HG03342 (cell line): ENCODE results near the gene AK8.

ENCODE experiments used
- ATAC-seq: cut with Tn5 transposase; IDR thresholded peaks from one replicate; pipeline ENCODE4 v1.9.1; 2021; ENCODE audit warnings: mild to moderate bottlenecking, moderate library complexity; ENCODE audit not compliant: unreplicated experiment

AK8 gene

GRCh38 chr9:132826621-132827365, 51.3 kb downstream of the AK8 start:
- no peak for ATAC-seq

- ATAC-seq, result no peak
Observed at GRCh38 chr9:132826131-132826530, 52.0 kb downstream of the AK8 start.

DNA sequence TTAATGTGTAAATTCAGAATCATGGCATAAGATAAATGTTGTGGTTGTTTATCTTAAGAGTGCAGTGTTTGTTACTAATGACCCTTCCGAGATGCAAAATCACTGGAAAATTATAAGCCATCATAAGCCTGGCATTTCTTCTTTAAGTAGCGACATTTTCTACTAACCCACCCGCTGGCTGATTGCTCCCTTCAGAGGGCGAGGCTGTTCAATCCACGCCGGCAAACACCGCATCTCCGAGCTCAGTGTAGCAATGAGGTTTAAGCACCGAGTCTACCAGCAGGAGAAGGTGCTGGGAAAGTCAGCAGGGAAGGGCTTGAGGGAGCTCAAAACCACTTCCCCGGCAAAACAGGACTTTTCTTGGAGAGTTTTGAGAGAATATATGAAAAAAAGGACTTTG, 52.7 kb downstream of the AK8 start:
- ATAC-seq, result no peak

DNA sequence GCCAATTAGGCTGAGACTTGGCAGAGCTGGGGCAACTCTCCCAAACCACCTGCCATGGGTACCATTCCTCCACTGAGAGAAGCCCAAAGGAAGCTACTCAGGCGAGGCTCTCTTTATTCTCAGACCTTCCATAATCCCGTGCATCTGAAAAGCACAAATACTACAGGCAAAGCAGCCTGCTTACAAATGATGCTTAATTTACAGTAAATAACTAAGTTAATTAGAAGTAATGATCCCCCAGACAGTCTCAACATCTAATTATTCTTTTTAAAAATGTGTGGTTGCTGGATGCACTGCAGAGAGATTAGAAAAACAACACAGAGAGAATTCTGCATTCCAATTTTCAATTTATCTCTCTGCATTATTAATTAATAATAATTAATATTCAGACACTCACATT, 53.1 kb downstream of the AK8 start:
- no peak for ATAC-seq

GRCh38 chr9:132824151-132824550, 53.9 kb downstream of the AK8 start:
- ATAC-seq, result no peak

DNA sequence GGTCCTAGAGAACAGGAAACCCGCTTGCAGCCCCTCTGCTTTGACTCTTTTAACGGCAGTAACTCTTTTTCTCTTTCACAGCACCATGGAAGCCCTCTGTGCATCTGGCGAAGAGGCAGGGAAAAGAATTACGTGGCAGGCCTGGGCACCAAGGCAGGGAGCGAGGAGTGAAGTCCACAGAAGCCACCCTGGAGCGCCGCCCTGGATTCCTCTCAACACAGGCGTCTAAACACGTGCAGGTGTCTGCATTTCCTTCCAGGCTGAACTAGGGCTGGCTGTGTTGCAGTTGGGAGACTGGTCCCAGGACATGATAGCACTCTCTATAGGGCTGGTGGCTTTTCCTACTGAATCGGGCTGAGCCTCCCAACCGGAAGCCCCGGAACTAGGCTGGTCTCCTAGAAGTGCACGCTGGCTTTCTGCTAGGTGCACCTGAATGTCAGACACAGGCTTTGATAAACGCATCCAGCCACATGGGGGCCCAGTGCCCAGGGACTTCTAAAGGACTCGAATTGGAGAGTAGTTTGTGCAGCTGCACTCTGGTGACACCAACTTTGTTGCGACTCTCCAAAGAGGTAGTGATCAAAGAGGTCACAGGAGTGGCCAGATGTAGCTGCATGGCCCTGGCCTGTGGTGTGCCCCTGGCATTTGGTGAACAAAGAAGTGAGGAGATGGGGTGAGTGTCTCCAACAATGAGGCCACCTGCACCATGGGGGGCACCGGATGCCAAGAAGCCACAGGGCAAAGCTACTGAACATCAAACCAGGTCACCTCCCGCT, 54.5 kb downstream of the AK8 start:
- ATAC-seq, result no peak

DNA sequence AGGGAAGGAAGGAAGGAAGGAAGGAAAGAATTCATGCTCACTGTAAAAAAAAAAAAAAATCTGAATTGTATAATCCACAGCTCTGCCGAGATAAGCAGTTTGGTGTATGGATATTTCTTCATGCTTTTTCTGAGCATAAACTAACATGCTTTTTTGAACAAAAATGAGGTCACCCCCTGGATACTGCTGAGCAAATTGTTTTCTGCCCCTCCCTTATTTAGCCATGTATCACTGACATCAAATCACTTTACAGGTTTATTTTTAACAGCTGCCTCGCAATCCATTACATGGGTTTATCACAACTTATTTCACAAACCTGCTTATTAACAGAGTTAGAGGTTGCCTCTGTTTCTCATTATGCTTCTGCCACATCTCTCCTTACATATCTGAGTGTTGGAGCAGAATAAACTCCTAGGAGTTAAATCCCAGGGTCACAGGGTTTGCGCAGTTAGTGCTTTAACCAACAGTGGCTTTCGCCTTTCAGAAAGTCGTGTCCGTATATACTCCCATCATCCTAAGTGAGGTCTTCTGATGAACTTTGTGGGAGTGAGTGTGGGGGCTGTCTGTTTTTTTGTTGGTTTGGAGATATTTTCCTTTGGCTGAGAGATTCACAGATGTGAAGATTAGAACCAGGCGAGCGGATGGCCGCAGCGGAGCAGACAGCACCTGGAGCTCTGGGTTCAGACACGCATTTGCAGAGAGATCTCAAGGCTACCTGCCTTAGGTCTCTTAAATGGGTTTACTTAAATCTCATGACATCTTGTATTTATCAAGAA, 57.7 kb downstream of the AK8 start:
- ATAC-seq, result no peak

DNA sequence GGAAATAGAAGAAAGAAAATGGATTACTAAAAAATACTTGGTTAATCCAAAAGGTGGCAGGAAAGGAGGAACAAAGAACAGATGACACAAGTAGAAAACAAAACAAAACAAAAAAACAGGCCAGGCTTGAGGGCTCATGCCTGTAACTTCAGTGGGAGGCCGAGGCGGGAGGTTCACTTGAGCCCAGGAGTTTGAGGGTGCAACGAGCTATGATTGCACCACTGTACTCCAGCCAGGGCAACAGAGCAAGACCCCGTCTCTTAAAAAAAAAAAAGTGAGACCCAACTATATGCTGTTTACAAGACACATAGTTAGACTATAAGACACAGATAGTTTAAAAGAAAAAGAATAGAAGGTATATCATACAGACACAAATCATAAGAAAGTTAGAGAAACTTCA, 59.5 kb downstream of the AK8 start:
- ATAC-seq, result no peak

DNA sequence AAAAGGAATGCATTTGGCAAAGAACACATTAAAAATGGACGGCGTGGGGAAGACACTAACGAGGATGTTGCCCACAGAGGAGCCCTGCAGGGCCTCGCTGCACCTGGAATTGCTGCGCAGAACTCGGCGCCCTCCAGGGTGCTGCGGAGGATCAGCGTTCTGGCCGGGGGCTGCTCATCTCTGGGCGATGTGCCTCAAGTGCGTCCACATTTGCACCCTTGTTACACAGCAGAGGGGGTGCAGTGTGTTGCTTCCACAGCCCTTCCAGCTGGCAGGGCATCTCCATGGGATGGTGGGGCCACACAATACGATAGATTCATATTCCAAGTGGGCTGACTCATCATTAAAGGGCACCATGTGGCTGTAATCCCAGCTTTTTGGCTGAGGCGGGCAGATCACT, 63.1 kb downstream of the AK8 start:
- no peak for ATAC-seq

- ATAC-seq, result no peak
Observed at GRCh38 chr9:132813115-132813771, 64.8 kb downstream of the AK8 start.

GRCh38 chr9:132811985-132812384, 66.1 kb downstream of the AK8 start:
- no peak for ATAC-seq

DNA sequence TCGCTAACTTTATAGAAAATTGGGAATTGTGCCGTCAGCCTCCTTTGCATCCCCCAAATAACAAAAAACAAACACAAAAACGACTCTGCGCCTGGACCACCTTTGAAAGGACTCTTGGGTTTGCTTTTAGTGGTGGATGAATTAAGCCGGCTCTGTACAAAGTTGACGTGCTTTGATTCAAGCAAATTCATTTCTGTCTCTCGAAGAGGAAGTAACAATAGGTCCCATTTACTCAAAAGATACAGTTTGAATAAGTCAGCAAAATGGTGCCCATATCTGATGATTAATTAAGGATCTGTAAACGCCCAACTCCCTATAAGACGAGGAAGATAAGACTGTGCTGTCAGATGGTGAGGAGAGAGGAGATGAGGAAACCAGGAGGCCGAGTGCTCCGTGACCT, 67.8 kb downstream of the AK8 start:
- no peak for ATAC-seq

- no peak for ATAC-seq
Observed at GRCh38 chr9:132809677-132810271, 68.3 kb downstream of the AK8 start.

GRCh38 chr9:132808645-132809044, 69.4 kb downstream of the AK8 start:
- ATAC-seq, result no peak

GRCh38 chr9:132806723-132807421, 71.2 kb downstream of the AK8 start:
- no peak for ATAC-seq

GRCh38 chr9:132806306-132806705, 71.8 kb downstream of the AK8 start:
- no peak for ATAC-seq

DNA sequence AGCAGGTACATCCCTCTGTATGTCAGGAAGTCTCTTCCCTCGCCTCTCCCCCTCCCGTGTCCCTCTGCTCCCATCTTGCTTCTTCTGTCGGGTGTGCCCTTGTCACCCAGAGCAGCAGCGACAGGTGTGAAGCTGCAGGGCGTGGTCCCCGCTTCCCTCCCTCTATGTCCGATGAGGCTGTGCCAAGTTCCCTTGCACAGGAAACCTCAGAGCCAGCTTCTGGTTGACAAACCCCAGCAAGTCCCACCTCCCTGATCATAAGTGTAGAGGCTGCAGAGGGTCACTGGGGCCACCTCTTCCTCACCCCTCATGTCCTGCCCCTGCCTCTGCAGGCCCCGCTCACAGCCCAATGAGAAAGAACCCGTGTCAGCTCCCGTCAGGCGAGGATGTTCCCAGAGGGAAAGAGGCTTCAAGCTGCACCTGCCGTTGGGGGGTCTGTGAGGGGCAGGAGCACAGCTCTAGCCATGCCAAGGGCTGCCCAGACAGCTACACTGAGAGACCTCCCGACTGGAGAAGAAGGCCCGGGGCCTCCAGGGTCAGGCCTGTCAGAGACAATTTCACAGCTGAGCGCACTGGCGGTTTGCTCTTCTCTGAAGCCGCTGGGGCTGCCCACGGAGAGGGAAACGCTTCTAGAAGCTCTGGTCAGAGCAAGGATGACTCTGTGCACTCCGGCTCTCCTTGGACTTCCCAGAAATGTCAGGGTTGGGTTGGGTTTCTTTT, 73.3 kb downstream of the AK8 start:
- ATAC-seq, result no peak

- no peak for ATAC-seq
Observed at GRCh38 chr9:132802121-132802795, 75.8 kb downstream of the AK8 start.

- ATAC-seq, result no peak
Observed at GRCh38 chr9:132801659-132802058, 76.4 kb downstream of the AK8 start.
